ENCODE data around the gene MAD2L1BP. TPM values are rescaled to one million over a fixed set of nuclear protein-coding genes. Genes with fewer than 3 reads are reported as not detected.

Gene MAD2L1BP
- total and polyA plus RNA-seq, 5 donors: 21.6 to 25.6 (median 24.5) TPM

DNA sequence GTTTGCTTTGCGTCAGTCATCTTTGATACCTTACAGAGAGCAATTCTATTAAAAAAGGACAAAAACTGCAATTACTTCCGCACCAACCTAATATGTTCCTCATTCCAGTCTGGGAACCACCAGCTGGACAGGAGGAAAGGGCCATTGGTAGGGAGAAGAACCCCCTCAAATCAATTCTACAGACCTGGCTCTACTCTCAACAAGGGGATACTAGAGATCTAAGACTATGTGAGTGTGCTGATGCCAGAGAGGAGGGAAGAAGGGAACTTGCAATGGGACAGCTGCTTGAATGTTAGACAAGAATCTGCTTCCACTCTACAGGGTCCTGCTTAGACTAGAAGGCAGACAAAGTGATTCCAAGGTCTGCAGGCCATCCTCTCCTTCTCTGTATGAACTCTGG is 38.7 kb downstream of the MAD2L1BP start:
- Histone ChIP-seq H3K27ac (ENCODE audit: low read length) (no peak overlapping the region), H3K27me3 (ENCODE audit: control insufficient read depth, insufficient read depth) (no peaks in the 10 kb centered on the region), H3K4me3 (ENCODE audit: low read length) (no peak overlapping the region), H3K4me1 (ENCODE audit: control insufficient read depth, insufficient read depth, low read length) (peaks cover 8% of the 10 kb centered on the region), H3K9me3 (ENCODE audit: control insufficient read depth, low read length) (no peaks in the 10 kb centered on the region)
- DNase-seq (no peak), ATAC-seq (no peak)
- 98% methylated on average over 2 of the region's 2 CpGs for WGBS
- intact Hi-C loops (cut with DNase I): no loop called here

DNA sequence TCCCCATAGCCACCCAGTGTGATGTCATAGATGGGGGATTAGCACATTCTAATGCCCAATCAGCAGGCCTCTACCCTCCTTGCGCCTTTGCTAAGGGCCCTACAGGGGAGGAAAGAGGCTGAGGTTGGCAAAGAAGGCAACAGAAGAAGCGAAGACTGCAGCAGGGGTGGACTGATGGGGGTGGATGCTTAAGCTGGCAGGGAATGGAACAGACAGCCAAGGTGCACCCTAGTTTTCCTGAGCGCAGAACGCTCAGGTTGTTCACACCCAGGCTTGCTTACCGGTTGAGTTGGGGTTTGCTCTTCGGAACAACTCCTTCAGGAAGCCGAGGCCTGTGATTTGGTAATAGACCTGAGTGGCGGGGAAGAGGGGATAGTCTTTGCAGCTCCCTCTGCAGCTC is 39.3 kb downstream of the MAD2L1BP start:
- no peak overlapping the region for H3K4me3 ChIP-seq (ENCODE audit: low read length)
- WGBS: 93% methylated on average over 8 of the region's 8 CpGs
- no peaks in the 10 kb centered on the region for H3K9me3 ChIP-seq (ENCODE audit: control insufficient read depth, low read length)
- no peaks in the 10 kb centered on the region for H3K27me3 ChIP-seq (ENCODE audit: control insufficient read depth, insufficient read depth)
- ATAC-seq (no peak), DNase-seq (no peak)
- peaks cover 2% of the 10 kb centered on the region for H3K4me1 ChIP-seq (ENCODE audit: control insufficient read depth, insufficient read depth, low read length)
- no peak overlapping the region for H3K27ac ChIP-seq (ENCODE audit: low read length)
- intact Hi-C loops (cut with DNase I): no loop called here

DNA sequence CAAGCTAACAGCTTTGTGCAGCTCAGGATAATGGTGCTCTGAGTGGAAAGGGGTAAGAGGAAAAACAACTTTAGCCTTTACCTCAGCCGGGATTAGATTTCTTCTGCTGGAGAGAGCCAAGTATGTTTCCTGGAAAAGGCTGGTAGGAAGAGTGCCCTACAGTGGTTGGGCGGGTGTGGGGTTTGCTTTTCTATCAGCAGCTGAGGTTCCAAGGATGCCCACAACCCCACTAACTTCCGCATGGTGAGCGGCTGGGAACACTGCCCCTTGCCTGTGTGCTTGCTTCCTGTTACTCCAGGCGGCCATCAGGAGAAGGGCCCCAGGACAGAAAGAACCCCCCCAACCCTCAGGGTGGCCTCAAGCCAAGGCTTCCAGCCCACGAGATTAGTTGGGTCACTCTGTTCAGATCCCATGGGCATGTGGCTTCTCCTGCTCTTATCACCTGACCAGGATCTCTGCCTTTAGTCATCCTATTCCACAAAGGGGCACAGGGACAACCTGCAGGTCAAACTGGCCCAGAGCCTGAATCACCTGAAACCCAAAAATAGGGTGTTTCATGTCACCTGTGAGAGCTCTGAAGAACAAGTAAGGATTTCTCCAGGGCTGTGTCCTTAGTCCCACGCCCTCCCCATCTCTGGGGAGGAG is 41.4 kb downstream of the MAD2L1BP start:
- DNase-seq (no peak), ATAC-seq (no peak)
- H3K4me3 ChIP-seq (ENCODE audit: low read length): no peak overlapping the region
- H3K4me1 ChIP-seq (ENCODE audit: control insufficient read depth, insufficient read depth, low read length): peaks cover 2% of the 10 kb centered on the region
- 74% methylated on average over 7 of the region's 7 CpGs for WGBS
- H3K27me3 ChIP-seq (ENCODE audit: control insufficient read depth, insufficient read depth): no peaks in the 10 kb centered on the region
- H3K9me3 ChIP-seq (ENCODE audit: control insufficient read depth, low read length): no peaks in the 10 kb centered on the region
- intact Hi-C loops (cut with DNase I): no loop called here
- H3K27ac ChIP-seq (ENCODE audit: low read length): no peak overlapping the region

DNA sequence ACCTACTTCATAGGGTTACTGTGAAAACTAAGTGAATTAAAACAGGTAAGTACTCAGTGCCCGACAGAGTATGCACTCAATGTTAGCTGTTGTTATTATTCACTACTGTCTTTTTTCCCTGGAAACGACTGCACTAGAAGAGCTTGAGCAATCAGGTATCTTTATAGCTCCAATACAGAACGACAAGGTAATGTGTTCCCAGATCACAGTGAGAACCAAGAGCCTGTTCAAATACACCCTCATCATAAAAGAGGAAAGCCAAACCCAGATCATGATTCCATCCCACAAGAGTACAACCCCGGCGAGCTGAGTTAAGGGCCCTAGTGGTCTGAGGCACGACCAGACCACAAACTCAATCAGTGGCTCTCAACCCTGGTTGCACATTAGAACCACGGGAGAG is 42.1 kb downstream of the MAD2L1BP start:
- DNase-seq (no peak), ATAC-seq (no peak)
- 88% methylated on average over 7 of the region's 7 CpGs for whole genome bisulfite sequencing
- no peaks in the 10 kb centered on the region for H3K27me3 ChIP-seq (ENCODE audit: control insufficient read depth, insufficient read depth)
- no peak overlapping the region for H3K27ac ChIP-seq (ENCODE audit: low read length)
- H3K9me3 ChIP-seq (ENCODE audit: control insufficient read depth, low read length): no peaks in the 10 kb centered on the region
- intact Hi-C loops (cut with DNase I): no loop called here
- no peak overlapping the region for H3K4me3 ChIP-seq (ENCODE audit: low read length)
- peaks cover 5% of the 10 kb centered on the region for H3K4me1 ChIP-seq (ENCODE audit: control insufficient read depth, insufficient read depth, low read length)

DNA sequence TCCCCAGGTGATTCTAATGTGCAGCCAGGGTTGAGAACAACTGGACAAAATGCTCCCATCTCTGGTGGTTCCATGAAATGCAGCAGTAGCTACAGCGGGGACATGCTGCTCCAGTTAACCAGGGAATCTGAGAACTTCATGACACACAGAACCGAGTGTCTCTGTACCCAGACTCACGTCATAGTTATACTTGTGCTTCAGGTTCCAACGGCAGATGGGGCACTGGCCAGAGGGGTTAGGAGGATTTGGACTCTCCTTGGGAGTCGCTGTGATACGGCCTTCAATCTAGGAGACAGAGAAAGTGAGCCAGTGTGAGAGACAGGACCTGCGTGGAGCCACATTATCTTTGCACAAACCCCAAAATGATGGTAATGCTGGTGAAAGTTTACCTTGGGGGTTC is 42.7 kb downstream of the MAD2L1BP start:
- DNase-seq (no peak), ATAC-seq (no peak)
- no peak overlapping the region for H3K27ac ChIP-seq (ENCODE audit: low read length)
- intact Hi-C loops (cut with DNase I): no loop called here
- no peak overlapping the region for H3K4me3 ChIP-seq (ENCODE audit: low read length)
- no peaks in the 10 kb centered on the region for H3K27me3 ChIP-seq (ENCODE audit: control insufficient read depth, insufficient read depth)
- no peaks in the 10 kb centered on the region for H3K9me3 ChIP-seq (ENCODE audit: control insufficient read depth, low read length)
- peaks cover 10% of the 10 kb centered on the region for H3K4me1 ChIP-seq (ENCODE audit: control insufficient read depth, insufficient read depth, low read length)
- 94% methylated on average over 7 of the region's 7 CpGs for WGBS

DNA sequence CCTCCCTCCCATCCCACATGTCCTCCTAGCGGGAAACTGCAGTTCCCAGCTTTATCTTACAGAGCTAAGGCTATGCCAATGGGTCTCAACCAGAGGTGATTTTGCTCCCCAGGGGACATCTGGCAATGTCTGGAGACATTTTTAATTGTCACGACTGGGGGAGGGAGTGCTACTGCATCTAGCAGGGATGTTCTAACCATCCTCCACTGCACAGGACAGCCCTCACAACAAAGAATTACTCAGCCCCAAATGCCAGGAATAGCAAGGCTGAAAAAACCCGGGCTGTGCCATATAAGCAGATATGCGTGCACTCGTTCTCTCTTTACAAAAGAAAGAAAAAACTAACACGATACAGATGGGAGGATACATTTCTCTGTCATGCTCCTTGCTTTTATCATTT is 43.4 kb downstream of the MAD2L1BP start:
- Histone ChIP-seq H3K27ac (ENCODE audit: low read length) (no peak overlapping the region), H3K4me3 (ENCODE audit: low read length) (no peak overlapping the region), H3K4me1 (ENCODE audit: control insufficient read depth, insufficient read depth, low read length) (peaks cover 12% of the 10 kb centered on the region), H3K27me3 (ENCODE audit: control insufficient read depth, insufficient read depth) (no peaks in the 10 kb centered on the region), H3K9me3 (ENCODE audit: control insufficient read depth, low read length) (no peaks in the 10 kb centered on the region)
- DNase-seq (no peak), ATAC-seq (no peak)
- 82% methylated on average over 6 of the region's 6 CpGs for WGBS
- intact Hi-C loops (cut with DNase I): no loop called here

DNA sequence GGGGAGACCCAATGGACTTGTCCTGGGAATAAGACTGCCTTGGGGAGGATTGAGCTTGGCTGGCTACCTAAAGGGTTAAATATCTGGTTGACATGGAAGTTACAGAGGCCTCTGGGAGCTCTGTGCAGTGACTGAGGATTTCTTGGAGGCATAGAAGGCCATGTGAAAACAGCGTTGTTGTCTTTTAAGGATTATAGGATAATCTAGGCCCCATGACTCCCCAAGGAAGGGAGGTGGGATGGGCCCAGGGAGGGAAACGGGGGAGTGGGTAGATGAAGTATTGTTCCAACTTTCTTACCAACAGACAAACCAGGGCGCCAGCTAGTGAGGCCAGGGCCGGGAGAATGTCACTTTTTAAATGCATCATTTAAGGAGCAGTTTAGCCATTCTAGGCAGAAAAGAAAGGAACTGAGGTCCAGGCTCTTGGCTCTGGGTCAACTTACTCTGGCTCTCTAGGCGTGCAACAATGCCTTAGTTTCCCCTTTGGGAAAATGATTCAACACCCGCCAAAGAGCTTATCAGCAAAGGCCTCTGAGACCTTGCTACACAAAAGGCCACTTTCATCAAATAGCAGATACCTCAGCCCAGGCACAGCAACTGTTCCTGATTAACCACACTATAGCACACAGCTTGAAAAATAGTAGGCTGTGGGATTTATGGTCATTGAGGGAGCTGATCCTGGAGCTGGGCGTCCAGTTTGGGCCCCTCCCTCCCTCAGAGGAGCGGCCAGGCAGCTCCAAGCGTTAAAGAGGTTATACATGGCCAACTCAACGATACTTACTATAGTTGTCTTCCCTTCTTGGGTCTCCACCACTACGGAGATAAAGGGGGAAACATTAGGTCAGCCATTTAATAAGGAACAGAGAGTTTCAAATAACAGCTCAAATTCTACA is 44.9 kb downstream of the MAD2L1BP start:
- DNase-seq (no peak), ATAC-seq (peak; percentile 23 to 32)
- H3K27me3 ChIP-seq (ENCODE audit: control insufficient read depth, insufficient read depth): no peaks in the 10 kb centered on the region
- intact Hi-C loops (cut with DNase I): no loop called here
- H3K27ac ChIP-seq (ENCODE audit: low read length): peak overlapping the region; percentile 30
- H3K9me3 ChIP-seq (ENCODE audit: control insufficient read depth, low read length): no peaks in the 10 kb centered on the region
- no peak overlapping the region for H3K4me3 ChIP-seq (ENCODE audit: low read length)
- WGBS: 53% methylated on average over 11 of the region's 11 CpGs
- H3K4me1 ChIP-seq (ENCODE audit: control insufficient read depth, insufficient read depth, low read length): peaks cover 12% of the 10 kb centered on the region

DNA sequence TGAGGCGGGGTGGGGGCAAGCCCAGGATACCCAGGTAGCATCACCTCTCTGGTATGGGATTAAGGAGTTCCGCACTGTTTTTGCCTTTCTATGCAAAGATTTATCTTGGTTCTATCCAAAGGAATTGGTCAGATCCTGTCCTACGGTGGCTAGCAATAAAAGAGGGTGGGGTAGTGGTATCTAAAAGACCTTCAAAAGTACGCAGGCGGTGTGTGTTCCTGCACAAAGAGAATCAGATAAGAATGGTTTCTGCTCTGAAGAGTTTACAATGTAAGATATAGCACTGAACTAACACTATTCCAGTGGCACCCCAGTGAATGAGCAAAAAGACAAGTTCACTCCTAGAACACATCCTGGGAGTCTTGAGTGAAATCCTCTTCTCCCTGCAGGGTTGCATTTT is 45.7 kb downstream of the MAD2L1BP start:
- intact Hi-C loops (cut with DNase I): no loop called here
- WGBS: 82% methylated on average over 5 of the region's 5 CpGs
- peak overlapping the region; percentile 23 for H3K27ac ChIP-seq (ENCODE audit: low read length)
- no peaks in the 10 kb centered on the region for H3K27me3 ChIP-seq (ENCODE audit: control insufficient read depth, insufficient read depth)
- DNase-seq (no peak), ATAC-seq (no peak)
- H3K9me3 ChIP-seq (ENCODE audit: control insufficient read depth, low read length): no peaks in the 10 kb centered on the region
- peaks cover 12% of the 10 kb centered on the region for H3K4me1 ChIP-seq (ENCODE audit: control insufficient read depth, insufficient read depth, low read length)
- no peak overlapping the region for H3K4me3 ChIP-seq (ENCODE audit: low read length)

DNA sequence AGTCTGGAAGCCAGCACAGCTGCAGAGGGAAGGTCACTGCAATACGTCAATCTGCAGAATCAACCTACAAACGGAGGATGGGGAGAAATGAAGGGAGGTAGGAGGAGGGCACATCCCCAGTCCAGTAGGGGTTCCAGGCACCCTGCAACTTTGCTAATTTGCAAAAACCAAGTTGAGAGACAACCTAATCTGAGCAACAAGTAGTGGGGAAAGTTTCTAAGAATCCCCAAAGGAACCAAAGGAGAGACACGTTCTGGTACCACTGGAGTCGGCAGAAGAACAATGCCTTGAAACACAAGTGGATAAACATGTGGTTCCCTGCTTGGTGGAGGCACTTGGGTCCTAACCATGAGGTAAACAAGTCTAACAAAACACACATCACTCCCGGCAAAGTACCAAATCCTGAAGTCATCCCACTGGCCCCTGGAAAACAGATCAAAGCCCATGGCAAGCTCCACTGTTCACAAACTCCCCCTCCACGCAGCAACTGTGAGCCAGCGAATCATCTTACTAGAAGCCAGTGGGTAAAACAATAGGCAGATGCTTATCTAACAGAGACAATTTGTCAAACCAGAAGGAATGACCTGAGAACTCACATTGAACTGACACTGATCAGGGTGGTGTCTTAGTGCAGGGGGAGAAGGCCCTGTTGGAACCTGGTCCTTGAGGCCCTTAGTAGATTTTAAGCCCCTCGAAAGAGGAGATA is 47.2 kb downstream of the MAD2L1BP start:
- intact Hi-C loops (cut with DNase I): no loop called here
- no peak for ATAC-seq
- Histone ChIP-seq H3K4me1 (ENCODE audit: control insufficient read depth, insufficient read depth, low read length) (peaks cover 16% of the 10 kb centered on the region), H3K9me3 (ENCODE audit: control insufficient read depth, low read length) (no peaks in the 10 kb centered on the region), H3K27me3 (ENCODE audit: control insufficient read depth, insufficient read depth) (no peaks in the 10 kb centered on the region), H3K27ac (ENCODE audit: low read length) (peak overlapping the region; percentile 51), H3K4me3 (ENCODE audit: low read length) (no peak overlapping the region)
- WGBS: 57% methylated on average over 8 of the region's 8 CpGs
- no peak for DNase-seq

DNA sequence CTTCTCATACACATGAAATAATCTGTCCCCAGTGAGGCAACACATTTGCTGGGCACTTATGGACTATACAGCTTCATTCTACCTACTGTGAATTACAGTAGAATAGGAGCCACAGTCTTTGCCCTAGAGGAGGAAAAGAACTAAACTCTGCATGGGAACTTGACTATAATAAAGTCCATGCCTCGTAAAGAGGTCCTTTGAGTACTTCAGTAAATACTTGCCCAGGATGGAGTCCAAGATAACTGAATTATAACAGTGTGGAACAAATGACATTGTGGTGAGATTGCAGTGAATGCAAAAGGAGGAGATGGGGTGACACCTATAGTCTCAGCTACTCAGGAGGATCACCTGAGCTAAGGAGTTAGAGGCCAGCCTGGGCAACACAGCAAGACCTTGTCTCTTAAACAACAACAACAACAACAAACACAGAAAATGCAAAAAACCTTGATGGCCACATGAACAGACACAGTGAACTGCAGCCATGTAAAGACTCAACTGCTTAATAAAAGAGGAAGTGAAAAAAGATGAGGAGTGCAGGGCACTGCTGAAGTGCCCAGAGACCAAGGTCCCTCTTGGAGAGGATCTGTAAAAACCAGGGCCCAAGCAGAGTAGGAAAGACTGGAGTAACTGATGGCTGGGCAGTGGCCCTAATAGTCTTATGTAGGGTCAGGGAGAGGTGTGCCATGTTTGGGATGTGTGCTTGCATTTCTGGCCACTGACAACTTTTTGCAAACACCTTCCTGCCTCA is 48.2 kb downstream of the MAD2L1BP start:
- Histone ChIP-seq H3K4me3 (ENCODE audit: low read length) (no peak overlapping the region), H3K27ac (ENCODE audit: low read length) (no peak overlapping the region), H3K4me1 (ENCODE audit: control insufficient read depth, insufficient read depth, low read length) (peaks cover 19% of the 10 kb centered on the region), H3K27me3 (ENCODE audit: control insufficient read depth, insufficient read depth) (no peaks in the 10 kb centered on the region), H3K9me3 (ENCODE audit: control insufficient read depth, low read length) (no peaks in the 10 kb centered on the region)
- intact Hi-C loops (cut with DNase I): no loop called here
- WGBS: 66% methylated on average over 1 of the region's 1 CpG
- ATAC-seq (no peak), DNase-seq (no peak)

Data from right cardiac atrium (tissue), 5 donors.